SK-N-MC (cell line): Measurements from ENCODE around the gene MBTD1.

Source experiments
- EZH2 ChIP-seq: fragments of 200-600 bp; sonication (generic); IDR thresholded peaks from one replicate; pipeline ENCODE4 v1.6.1; 2017; ENCODE audit warnings: antibody characterized with exemption
- FOXP2 ChIP-seq: optimal IDR thresholded peaks from 2 replicates; pipeline ENCODE3; 2011; ENCODE audit warnings: mild to moderate bottlenecking, moderate library complexity; ENCODE audit not compliant: insufficient read depth; ENCODE audit errors: extremely low read length, control extremely low read depth

DNA sequence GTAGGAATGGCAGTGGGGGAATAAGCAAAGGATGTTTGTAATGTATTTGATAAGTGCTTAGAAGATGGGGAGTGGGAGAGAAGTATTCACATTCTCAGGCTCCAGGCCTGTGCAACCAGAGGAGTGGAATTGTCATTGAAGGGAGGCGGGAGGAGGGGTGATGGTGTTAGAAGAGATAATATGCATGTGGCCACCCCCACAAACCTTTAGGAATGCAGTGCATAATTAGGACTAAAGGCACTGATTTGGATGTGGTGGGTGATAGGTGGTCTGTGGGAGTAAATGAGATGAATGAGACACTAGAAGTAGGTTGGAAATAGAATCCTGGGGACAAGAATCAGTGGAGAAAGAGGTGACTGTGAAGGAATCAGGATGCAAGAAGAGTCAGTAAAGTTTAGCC is 27.6 kb upstream of the MBTD1 start:
- TF ChIP-seq FOXP2 (no peak), EZH2 (no peak)
